DMS 273 treated with DMSO at 0.1 percent for 48 hours (cell line): ENCODE data around the gene PTPN13.
"Not testable (repeated sequence)": the region's sequence is repeated elsewhere in the genome, so short reads cannot be mapped to it uniquely, and the experiment has no call there.

Experiments
- DNase-seq: peaks from one replicate; lab custom pipeline; 2025; lab: John Stamatoyannopoulos, UW

The PTPN13 gene

DNA sequence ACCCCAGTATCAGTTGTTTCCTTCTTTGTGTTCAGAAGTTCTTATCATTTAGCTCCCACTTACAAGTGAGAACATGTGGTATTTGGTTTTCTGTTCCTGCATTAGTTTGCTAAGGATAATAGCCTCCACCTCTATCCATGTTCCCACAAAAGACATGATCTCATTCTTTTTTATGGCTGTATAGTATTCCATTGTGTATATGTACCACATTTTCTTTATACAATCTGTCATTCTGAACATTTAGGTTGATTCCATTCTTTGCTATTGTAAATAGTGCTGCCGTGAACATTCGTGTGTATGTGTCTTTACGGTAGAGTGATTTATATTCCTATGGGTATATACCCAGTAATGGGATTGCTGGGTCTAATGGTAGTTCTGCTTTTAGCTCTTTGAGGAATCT, 125.0 kb downstream of the PTPN13 start:
- not testable (repeated sequence) for DNase-seq

DNA sequence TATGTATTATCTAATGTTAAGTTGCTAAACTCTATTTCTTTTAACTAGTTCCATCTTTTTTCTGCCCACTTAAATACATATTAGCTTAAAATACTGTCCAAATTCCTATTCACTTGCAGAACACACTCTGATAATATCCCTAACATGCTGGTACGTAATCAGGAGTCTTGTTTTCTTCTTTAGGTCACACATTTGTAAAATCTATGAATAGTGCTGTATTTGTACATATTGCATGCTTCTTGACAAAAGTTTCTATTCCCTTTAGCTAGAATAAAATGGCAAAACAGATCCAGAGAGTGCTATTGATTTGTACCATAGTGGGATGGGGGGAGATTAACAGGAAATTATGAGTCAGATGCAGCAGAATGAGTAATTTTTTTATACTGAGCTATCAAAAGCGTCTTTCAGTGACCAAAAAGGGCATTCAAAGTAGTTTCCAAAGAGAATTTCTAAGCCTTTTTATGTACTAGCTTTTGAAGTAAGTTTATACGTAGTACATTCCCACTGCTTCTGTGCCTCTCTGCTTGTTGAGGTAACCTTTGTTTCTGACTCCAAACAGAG, 126.5 kb downstream of the PTPN13 start:
- DNase-seq = no peak

DNA sequence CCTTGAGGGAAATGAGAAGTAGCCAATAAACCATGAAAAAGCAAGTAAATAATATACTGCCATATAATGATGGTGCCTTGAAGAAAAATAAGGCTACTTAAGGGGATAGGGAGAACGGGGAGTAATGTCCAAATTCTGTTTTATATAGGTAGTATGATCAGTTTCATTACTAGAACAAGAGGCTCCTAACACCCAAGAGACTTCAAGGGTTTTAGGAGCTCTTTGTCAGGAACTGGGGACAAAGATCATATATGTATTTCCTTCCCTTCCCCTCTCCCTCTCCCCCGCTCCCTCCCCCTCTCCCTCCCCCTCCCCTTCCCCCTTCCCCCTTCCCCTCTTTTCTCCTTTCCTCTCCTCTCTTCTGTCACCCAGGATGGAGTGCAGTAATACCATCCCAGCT, 127.3 kb downstream of the PTPN13 start:
- DNase-seq = no peak

DNA sequence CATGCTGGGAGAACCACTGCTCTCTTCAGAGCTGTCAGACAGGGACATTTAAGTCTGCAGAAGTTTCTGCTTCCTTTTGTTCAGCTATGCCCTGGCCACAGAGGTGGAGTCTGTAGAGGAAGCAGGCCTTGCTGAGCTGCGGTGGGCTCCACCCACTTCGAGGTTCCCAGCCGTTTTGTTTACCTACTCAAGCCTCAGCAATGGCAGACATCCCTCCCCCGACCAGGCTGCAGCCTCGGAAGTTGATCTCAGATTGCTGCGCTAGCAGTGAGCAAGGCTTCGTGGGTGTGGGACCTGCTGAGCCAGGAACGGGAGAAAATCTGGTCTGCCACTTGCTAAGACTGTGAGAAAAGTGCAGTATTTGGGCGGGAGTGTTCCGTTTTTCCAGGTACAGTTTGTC, 136.2 kb downstream of the PTPN13 start:
- no peak for DNase-seq

DNA sequence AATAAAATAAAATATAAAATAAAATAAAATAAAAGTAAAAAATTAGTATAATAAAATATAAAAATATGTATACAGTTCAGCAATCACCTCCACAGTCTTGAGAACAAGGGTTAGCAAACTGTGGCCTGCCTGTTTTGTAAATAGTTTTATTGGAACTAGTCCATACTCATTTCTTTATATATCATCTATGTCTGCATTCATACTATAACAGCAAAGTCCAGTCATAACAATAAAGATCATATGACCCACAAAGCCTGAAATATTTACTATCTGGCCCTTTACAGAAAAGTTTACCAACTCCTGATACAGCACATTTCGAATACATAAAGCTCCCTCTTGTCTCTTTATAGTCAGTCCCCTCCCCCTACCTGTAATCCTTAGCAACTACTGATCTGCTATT, 143.1 kb downstream of the PTPN13 start:
- DNase-seq = no peak

DNA sequence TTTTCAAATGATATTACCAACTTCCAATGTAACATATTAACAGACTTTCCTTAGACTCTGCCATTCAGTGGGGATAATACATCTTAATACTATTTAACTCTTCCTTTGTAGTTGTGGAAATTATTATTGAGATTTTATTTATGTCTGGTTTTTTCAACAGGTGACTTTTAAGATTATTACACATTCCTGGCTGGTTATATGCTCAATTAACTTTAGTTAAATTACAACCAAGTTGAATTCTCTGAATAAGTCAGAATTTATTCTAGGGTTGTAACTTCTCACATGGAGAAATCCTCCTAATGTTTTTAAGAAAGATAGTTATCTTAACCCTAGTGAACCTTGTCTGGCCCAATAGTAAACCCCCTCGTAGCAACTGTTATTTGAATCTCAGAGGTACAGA, 147.7 kb downstream of the PTPN13 start:
- DNase-seq = no peak

DNA sequence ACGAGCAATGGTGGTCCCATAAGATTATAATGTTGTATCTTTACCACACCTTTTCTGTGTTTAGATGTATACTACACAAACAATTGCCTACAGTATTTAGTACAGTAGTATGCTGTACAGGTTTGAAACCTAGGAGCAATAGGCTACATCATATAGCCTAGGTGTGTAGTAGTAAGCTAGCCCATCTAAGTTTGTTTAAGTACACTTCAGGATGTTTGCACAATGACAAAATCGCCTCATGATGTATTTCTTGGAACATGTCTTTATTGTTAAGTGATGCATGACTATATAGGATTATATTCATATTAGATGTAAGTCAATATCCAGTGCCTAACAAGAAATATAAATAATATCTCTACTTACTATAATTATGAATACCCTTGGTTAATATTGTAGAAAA, 150.5 kb downstream of the PTPN13 start:
- no peak for DNase-seq

DNA sequence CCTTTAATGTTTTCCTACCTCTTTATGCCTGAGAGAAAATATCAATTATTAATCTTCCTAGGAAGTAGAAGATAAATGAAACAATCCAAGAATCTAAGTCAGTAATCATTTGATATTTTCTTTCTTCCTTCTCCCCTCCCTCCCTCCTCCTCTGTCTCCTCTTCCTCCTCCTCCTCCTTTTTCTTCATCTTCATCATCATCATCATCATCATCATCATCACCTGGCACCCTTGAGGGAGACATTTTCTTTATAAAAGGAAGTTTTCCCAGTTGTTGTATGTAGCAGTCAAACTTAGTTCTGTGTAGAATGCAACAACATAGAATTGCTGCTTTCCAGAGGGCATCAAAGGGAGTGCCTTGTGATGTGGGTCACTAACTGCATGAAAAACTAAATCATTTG, 155.0 kb downstream of the PTPN13 start:
- no peak for DNase-seq

DNA sequence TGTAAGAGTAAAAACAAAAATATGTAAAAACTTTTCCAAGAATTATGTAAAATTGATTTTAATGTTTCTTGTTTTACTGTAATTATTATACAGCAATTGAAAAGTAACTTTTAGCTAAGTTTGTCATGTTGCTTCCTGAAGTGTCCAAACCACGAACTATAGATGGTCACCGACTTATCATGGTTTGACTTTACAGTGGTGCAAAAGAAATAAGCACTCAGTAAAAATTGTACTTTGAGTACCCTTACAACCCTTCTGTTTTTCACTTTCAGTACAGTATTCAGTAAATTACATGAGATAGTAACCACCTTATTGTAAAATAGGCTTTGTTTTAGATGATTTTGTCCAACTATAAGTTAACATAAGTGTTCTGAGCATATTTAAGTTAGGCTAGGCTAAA, 161.3 kb downstream of the PTPN13 start:
- DNase-seq = no peak

DNA sequence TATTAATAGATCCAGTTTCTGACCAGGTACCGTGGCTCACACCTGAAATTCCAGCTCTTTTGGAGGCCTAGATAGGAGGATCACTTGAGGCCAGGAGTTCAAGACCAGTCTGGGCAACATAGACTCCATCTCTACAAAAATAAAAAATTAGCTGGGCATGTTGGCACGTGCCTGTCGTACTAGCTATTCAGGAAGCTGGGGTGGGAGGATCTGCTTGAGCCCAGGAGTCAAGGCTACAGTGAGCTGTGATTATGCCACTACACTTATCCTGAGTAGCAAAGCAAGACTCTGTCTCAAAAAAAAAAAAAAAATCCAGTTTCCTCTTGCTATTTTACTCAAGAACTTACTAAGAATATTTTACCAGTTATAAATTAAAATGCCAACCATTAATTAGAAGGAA, 163.4 kb downstream of the PTPN13 start:
- no peak for DNase-seq

DNA sequence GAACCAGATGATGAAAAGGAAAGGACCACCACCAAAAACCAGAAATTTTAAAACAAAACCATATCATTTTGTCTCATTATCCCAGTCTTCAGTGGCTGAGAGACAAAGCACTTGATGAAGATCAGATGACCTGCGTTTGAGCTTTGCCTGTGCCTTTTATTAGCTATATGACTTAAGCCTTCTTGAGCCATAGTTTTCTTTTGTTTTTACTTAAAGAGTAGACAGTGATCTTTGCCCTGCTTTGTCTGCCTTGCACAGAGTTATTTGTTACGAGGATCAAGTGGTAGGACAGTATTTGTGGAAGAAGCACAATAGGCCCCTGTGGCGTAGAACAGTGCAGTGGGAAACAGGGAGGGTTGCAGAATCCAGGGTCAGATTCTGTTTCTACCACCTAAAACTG, 165.2 kb downstream of the PTPN13 start:
- DNase-seq = no peak

DNA sequence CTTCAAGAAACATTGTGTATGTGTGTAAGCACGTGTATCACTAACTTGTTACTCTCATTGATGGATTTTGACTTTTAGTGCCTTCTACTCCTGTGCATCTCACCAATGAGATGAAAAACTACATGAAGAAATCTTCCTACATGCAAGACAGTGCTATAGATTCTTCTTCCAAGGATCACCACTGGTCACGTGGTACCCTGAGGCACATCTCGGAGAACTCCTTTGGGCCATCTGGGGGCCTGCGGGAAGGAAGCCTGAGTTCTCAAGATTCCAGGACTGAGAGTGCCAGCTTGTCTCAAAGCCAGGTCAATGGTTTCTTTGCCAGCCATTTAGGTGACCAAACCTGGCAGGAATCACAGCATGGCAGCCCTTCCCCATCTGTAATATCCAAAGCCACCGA, 168.5 kb downstream of the PTPN13 start:
- no peak for DNase-seq

DNA sequence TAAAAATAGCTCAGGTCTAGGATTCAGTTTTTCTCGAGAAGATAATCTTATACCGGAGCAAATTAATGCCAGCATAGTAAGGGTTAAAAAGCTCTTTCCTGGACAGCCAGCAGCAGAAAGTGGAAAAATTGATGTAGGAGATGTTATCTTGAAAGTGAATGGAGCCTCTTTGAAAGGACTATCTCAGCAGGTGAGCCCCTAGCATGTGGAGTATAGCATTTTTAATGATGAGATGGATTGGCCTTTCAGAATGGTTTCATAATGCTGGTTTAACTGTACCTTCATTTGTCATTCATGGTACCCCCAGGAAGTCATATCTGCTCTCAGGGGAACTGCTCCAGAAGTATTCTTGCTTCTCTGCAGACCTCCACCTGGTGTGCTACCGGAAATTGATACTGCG, 175.7 kb downstream of the PTPN13 start:
- no peak for DNase-seq

DNA sequence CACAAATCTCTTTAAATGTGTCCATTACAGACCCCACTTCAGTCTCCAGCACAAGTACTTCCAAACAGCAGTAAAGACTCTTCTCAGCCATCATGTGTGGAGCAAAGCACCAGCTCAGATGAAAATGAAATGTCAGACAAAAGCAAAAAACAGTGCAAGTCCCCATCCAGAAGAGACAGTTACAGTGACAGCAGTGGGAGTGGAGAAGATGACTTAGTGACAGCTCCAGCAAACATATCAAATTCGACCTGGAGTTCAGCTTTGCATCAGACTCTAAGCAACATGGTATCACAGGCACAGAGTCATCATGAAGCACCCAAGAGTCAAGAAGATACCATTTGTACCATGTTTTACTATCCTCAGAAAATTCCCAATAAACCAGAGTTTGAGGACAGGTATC, 177.0 kb downstream of the PTPN13 start:
- no peak for DNase-seq

DNA sequence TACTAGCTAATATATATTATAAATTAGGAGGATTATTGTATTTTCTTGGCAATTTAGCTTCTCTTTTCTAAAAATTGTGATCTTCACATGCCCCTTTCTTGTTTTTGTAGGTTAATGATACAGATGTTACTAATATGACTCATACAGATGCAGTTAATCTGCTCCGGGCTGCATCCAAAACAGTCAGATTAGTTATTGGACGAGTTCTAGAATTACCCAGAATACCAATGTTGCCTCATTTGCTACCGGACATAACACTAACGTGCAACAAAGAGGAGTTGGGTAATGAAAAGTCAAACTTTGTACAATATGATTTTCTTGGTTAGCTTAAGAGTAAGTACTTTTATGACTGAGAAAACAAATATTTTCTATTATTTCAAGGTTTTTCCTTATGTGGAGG, 180.9 kb downstream of the PTPN13 start:
- DNase-seq = no peak

DNA sequence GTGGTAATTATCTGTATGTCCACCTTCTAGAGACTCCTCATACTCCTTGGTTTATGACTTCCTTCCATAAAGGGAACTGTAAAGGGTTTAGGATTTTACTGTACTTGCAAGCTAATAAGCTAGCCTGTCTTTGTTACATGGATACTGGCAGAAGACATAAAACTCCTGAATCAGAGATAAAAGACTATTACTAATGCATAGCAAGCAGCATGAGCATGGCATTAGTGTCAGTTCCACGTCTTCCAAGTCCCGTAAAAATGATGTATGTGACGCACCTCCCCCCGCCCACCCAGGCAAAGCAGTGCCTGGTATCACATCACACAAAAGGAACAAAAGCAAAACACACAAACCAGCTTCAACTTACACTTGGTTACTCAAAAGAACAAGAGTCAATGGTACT, 184.1 kb downstream of the PTPN13 start:
- no peak for DNase-seq

DNA sequence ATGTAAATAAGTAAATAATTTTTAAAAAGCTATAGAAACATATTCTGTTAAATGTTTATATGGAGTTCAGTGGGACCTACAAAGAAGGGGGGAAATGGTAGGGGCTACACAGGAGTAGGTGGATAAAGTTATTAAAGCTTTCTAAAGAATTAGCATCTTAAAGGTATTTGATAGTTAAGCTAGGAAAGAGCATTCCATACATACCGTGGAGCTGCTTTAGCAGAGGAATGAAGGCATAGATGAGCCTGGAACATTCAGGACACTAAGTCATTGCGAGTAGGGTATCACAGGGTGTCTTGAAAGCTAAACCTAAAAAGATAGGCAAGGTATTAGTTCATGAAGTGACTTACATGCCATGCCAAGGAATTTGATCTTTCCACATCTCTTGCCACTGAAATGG, 194.7 kb downstream of the PTPN13 start:
- no peak for DNase-seq

DNA sequence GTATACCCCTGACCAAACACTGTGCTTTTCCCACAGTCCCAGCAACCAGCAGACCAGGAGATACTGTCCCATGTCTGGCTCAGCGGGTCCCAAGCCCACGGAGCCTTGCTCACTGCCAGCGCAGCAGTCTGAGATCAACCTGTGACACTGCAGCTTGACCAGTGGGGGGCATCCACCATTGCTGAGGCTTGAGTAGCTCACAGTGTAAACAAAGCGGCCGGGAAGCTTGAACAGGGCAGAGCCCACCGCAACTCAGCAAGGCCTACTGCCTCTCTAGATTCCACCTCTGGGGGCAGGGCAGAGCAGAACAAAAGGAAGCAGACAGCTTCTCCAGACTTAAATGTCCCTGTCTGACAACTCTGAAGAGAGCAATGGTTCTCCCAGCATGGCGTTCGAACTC, 197.0 kb downstream of the PTPN13 start:
- no peak for DNase-seq

DNA sequence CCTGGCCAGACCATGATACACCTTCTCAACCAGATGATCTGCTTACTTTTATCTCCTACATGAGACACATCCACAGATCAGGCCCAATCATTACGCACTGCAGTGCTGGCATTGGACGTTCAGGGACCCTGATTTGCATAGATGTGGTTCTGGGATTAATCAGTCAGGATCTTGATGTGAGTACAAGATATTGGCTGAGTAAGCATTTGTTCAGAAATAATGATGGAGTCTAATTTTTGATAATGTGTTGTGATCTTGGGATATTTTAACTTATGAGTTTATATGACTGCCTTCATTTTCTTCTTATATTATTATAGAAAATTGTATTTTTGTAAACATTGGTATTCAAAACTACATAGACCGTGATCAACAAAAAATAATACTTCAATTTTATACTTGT, 215.7 kb downstream of the PTPN13 start:
- DNase-seq = no peak

DNA sequence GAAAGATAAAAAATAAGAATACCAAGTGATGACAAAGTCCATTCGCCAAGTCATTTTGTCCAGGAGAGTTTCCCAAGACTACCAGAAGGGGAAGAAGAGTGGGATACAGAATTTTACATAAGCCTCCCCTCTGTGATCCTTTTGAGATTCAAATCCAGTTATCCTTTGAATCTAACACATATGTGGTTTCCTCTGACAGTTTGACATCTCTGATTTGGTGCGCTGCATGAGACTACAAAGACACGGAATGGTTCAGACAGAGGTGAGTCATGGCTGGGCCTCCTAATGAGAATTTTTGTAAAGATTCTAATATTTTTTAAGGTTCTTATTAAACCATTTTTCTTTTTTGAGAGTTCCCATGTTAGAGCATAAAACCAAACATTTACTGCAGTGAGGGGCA, 216.7 kb downstream of the PTPN13 start:
- no peak for DNase-seq

DNA sequence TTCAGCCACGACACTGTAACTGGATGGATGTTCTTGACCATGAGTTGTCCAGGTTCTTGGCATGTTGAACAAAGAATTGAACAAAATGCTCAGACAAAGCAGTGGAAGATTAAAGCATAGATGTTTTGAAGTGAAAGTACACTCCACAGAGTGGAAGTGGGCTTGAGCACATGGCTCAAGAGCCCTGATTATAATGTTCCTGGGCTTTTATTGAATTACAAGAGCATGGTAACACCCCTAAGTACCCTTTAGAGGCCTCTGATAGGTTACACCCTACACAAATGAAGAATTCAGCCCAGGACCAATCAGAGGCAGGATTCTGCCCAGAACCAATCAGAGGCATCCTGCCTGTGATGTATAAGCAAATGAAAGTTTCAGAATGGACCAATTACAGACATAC, 221.5 kb downstream of the PTPN13 start:
- DNase-seq = no peak

DNA sequence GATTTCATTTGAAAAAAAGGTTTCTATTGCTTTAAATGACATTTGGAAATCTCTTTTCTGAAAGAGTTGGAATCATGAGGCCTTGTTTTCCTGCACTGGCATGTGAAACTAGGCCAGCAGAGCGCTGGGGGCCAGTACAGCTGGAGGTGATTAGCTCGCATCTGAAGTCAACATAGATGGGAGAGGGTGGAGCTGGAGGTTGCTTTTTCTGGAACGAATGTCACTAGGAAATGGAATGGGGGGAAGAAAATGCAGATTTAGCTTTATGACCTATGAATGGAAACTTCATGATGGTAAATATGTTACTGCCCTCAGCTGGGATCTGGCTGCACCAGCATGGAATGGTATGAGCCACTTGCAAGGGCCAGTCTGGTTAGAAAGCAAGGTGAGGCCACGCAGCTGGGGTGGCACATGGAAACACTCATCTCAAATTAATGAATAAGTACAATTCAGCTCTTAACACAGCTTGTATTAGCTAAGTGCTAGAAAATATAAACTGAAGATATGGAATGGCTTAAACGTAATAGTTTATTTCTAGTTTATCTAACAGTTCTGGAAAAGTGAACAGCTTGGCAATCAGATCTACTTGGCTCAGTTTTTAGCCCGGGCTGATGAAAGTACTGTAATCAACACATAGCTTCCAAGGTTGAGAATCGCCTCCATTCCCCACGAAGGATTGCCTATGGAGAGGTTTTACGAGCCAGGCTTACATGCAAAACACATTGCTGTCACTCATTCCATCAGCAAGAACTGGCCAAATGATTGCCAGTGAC, 222.6 kb downstream of the PTPN13 start:
- no peak for DNase-seq

DNA sequence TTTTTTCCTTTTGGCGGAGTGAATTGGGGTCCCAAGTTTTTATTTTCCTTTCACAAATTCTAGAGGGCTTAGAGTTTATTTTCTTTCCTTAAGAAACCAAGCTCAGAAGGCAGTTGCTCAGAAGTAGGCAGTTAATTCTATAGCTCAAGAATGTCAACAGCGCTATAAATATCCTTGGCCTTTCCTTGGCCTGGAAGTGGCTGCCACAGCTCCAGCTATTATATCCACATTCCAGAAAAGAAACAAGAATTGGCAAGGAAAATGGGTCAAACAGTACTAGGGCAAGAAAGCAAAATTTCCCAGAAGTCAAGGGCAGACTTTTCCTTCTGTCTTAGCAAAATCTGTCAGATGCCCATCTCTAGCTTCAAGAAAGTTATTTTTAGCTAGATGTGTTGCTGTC, 224.1 kb downstream of the PTPN13 start:
- DNase-seq = no peak

DNA sequence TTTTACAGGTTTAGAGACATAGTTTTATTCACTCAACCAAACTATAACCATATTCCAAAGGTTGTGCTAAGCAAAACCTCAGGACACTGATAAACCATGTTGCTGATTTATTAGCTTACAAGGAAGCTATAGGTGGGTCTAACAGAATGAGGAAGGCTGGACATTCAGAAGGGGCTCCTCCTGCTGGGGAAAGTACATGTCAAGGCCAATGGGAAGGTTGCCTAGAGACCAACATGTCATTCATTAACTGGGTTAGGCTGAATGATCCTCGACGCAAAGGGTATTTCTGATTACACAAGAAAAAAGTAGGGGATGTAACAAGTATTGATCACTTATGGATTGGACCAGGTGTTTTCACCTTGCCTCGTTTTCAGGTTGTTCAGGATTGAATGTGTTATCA, 224.7 kb downstream of the PTPN13 start:
- no peak for DNase-seq
